ENCODE data around the gene TDRD12. TPM values are rescaled to one million over a fixed set of nuclear protein-coding genes. Genes with fewer than 3 reads are reported as not detected.
"Not testable (repeated sequence)": the region's sequence is repeated elsewhere in the genome, so short reads cannot be mapped to it uniquely, and the experiment has no call there.

The TDRD12 gene
- total RNA-seq, 2 experiments from 2014 or later: 0.14 to 0.22 TPM

- no peak for DNase-seq
- Mint-ChIP-seq H3K27me3 (no peaks in the 10 kb centered on the region), H3K4me3 (no peak overlapping the region), H3K4me1 (ENCODE audit: low read depth) (no peaks in the 10 kb centered on the region), H3K27ac (no peak overlapping the region), H3K36me3 (ENCODE audit: low read depth) (no peaks in the 10 kb centered on the region), H3K9me3 (no peaks in the 10 kb centered on the region)
- no peak for ATAC-seq (ENCODE audit: poor library complexity)
- ChIA-PET POLR2A (interaction anchor here (0.7 kb wide), 1 partner anchor 448 kb away, joined by 3 read pairs; no protein-coding TSS in a partner anchor), CTCF (no interaction called here)
- Histone ChIP-seq H3K27me3 (ENCODE audit: control insufficient read depth in 1 of 2, insufficient read depth in 2 of 2, low read length in 2 of 2) (no peaks in the 10 kb centered on the region), H3K27ac (ENCODE audit: low read depth in 1 of 2, low read length in 2 of 2) (no peak overlapping the region), H3K4me1 (ENCODE audit: insufficient read depth, low read length) (no peaks in the 10 kb centered on the region), H3K36me3 (ENCODE audit: insufficient read depth, low read length) (no peaks in the 10 kb centered on the region), H3K9me3 (ENCODE audit: control insufficient read depth in 1 of 2, insufficient read depth in 1 of 2, low read length in 2 of 2) (no peaks in the 10 kb centered on the region), H3K4me3 (ENCODE audit: low read length) (no peak overlapping the region)
- TF ChIP-seq CTCF (IDR thresholded peaks at IDR 0.05): no peak
- intact Hi-C loops (cut with DNase I, micrococcal nuclease): no loop called here
Observed at GRCh38 chr19:32866061-32866460, 146.5 kb downstream of the TDRD12 start.

- no peak overlapping the region for H3K4me3 Mint-ChIP-seq
- H3K4me1 ChIP-seq (ENCODE audit: insufficient read depth, low read length): no peaks in the 10 kb centered on the region
- no peaks in the 10 kb centered on the region for H3K27me3 ChIP-seq (ENCODE audit: control insufficient read depth in 1 of 2, insufficient read depth in 2 of 2, low read length in 2 of 2)
- no peaks in the 10 kb centered on the region for H3K36me3 ChIP-seq (ENCODE audit: insufficient read depth, low read length)
- no peaks in the 10 kb centered on the region for H3K9me3 Mint-ChIP-seq
- H3K9me3 ChIP-seq (ENCODE audit: control insufficient read depth in 1 of 2, insufficient read depth in 1 of 2, low read length in 2 of 2): no peaks in the 10 kb centered on the region
- DNase-seq (no peak), ATAC-seq (ENCODE audit: poor library complexity) (no peak)
- no peak for TF ChIP-seq CTCF (IDR thresholded peaks at IDR 0.05)
- CTCF ChIA-PET: interaction anchor here (0.6 kb wide), 1 partner anchor 14 kb away, joined by 3 read pairs; no protein-coding TSS in a partner anchor
- no peak overlapping the region for H3K4me3 ChIP-seq (ENCODE audit: low read length)
- H3K27me3 Mint-ChIP-seq: no peaks in the 10 kb centered on the region
- no peaks in the 10 kb centered on the region for H3K36me3 Mint-ChIP-seq (ENCODE audit: low read depth)
- POLR2A ChIA-PET: interaction anchor here (0.7 kb wide), 1 partner anchor 449 kb away, joined by 3 read pairs; no protein-coding TSS in a partner anchor
- no peaks in the 10 kb centered on the region for H3K4me1 Mint-ChIP-seq (ENCODE audit: low read depth)
- no peak overlapping the region for H3K27ac ChIP-seq (ENCODE audit: low read depth in 1 of 2, low read length in 2 of 2)
- intact Hi-C loops (cut with DNase I, micrococcal nuclease): no loop called here
- H3K27ac Mint-ChIP-seq: no peak overlapping the region
Observed at GRCh38 chr19:32866564-32867265, 147.1 kb downstream of the TDRD12 start.

GRCh38 chr19:32867436-32867835, 147.9 kb downstream of the TDRD12 start:
- H3K4me3 ChIP-seq (ENCODE audit: low read length); H3K27ac Mint-ChIP-seq; POLR2A ChIA-PET; H3K36me3 ChIP-seq (ENCODE audit: insufficient read depth, low read length); H3K9me3 Mint-ChIP-seq; H3K36me3 Mint-ChIP-seq (ENCODE audit: low read depth); DNase-seq; intact Hi-C loops (cut with DNase I, micrococcal nuclease); CTCF ChIA-PET; ATAC-seq (ENCODE audit: poor library complexity); H3K4me3 Mint-ChIP-seq; H3K27me3 Mint-ChIP-seq; H3K27me3 ChIP-seq (ENCODE audit: control insufficient read depth in 1 of 2, insufficient read depth in 2 of 2, low read length in 2 of 2); H3K4me1 Mint-ChIP-seq (ENCODE audit: low read depth); H3K27ac ChIP-seq (ENCODE audit: low read depth in 1 of 2, low read length in 2 of 2); H3K4me1 ChIP-seq (ENCODE audit: insufficient read depth, low read length); H3K9me3 ChIP-seq (ENCODE audit: control insufficient read depth in 1 of 2, insufficient read depth in 1 of 2, low read length in 2 of 2): not testable (repeated sequence)
